Aortic smooth muscle cell (primary cell): Measurements from ENCODE around the gene TSC22D1. TPM values are rescaled to one million over a fixed set of nuclear protein-coding genes. Genes with fewer than 3 reads are reported as not detected.

Experiments
- total RNA-seq: library from RNA; depleted of rRNA; stranded (reverse); fragments of >200 nt; gene quantifications from 2 replicates; pipeline ENCODE4 v1.2.3, GENCODE V29; 2014

TSC22D1 gene
- 99.9 and 102 TPM in 2 replicates for total RNA-seq

DNA sequence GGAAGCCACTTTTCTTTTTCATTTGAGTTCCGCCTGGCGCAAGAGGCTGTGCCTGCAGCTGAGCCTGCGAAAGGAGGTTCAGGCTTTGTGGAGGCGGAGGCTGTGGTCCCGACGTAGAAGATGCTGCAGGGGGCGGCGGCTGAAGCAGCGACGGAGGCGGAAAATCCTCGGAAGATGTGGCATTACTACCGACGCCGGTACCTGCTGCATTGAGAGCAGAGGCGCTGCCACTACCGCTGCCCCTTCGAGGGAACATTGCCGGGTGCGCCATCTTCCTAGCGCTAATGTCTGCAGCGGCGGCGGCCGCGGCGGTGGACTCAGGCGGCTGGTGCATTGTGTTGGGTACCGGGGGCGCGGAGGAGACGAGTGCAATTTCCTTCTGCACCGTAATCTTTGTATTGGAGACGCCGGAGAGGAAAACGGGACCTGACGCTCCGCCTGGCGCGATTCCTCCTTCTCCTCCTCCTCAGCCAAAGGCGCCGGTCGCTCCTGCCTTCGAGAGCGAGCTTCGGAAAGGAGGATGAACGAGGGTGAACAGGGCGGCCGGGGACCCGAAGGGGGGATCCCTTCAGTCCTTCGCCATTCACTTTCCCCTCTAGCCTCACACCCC, at the start of gene TSC22D1:
Gene TSC22D1, minus strand, starts transcription at position 590 of the 610 bp plus-strand sequence. Its CDS starts 256 bp downstream, at position 334.

Other genes starting within 250 kb of the TSC22D1 start
- 9.9 and 12.4 TPM in 2 replicates for gene SERP2, start 202.5 kb downstream of the TSC22D1 start, total RNA-seq